Muscle of back (tissue), 11 donors: ENCODE measurements around the gene MILR1. TPM values are rescaled to one million over a fixed set of nuclear protein-coding genes. Genes with fewer than 3 reads are reported as not detected.
"Not testable (repeated sequence)": the region's sequence is repeated elsewhere in the genome, so short reads cannot be mapped to it uniquely, and the experiment has no call there.

Experiments
- DNase-seq, 3 donors: peaks; one replicate each; pipeline versions ENCODE4 v3.0.0 to v3.0.0-alpha.2; 2013
- polyA plus RNA-seq, 10 donors: library from polyadenylated mRNA; unstranded; fragments of 120-200 nt; gene quantifications; one replicate each; pipeline ENCODE4 v1.2.1, GENCODE V29; 2013; ENCODE audit not compliant: insufficient read length in 10 of 10

The MILR1 gene
- polyA plus RNA-seq, 10 donors, result 3.1 to 8.6 (median 3.7) TPM

GRCh38 chr17:64425191-64425590 is 23.7 kb upstream of the MILR1 start:
- no peak for DNase-seq

GRCh38 chr17:64426596-64426995 is 22.3 kb upstream of the MILR1 start:
- no peak for DNase-seq

- no peak for DNase-seq
Measured at GRCh38 chr17:64428406-64428805, 20.5 kb upstream of the MILR1 start.

- DNase-seq, result not testable (repeated sequence)
Measured at GRCh38 chr17:64430036-64430435, 18.9 kb upstream of the MILR1 start.

- no peak for DNase-seq
Measured at GRCh38 chr17:64431534-64431933, 17.4 kb upstream of the MILR1 start.

- no peak for DNase-seq
Measured at GRCh38 chr17:64437944-64438525, 10.9 kb upstream of the MILR1 start.

- not testable (repeated sequence) for DNase-seq
Measured at GRCh38 chr17:64439521-64439920, 9.4 kb upstream of the MILR1 start.

- DNase-seq, result no peak
Measured at GRCh38 chr17:64439956-64440355, 9.0 kb upstream of the MILR1 start.

- DNase-seq, result peak; percentile 30 to 70 (median 47)
Measured at GRCh38 chr17:64441772-64442540, 7.0 kb upstream of the MILR1 start.

GRCh38 chr17:64442541-64442971 is 6.4 kb upstream of the MILR1 start:
- no peak for DNase-seq

GRCh38 chr17:64443086-64443760 is 5.7 kb upstream of the MILR1 start:
- DNase-seq, result no peak

GRCh38 chr17:64447526-64447925 is 1.4 kb upstream of the MILR1 start:
- no peak for DNase-seq

- no peak for DNase-seq
Measured at GRCh38 chr17:64449545-64449944, 630 bp downstream of the MILR1 start.

- no peak for DNase-seq
Measured at GRCh38 chr17:64455993-64456885, 7.3 kb downstream of the MILR1 start.

- DNase-seq, result no peak
Measured at GRCh38 chr17:64457156-64457555, 8.2 kb downstream of the MILR1 start.

GRCh38 chr17:64458756-64459155 is 9.8 kb downstream of the MILR1 start:
- no peak for DNase-seq

- DNase-seq, result no peak
Measured at GRCh38 chr17:64459284-64459747, 10.4 kb downstream of the MILR1 start.

- DNase-seq, result not testable (repeated sequence)
Measured at GRCh38 chr17:64459818-64460217, 10.9 kb downstream of the MILR1 start.

GRCh38 chr17:64460955-64461354 is 12.0 kb downstream of the MILR1 start:
- peak; percentile 53 to 76 (median 67) for DNase-seq

- DNase-seq, result no peak
Measured at GRCh38 chr17:64461788-64462187, 12.9 kb downstream of the MILR1 start.

- DNase-seq, result no peak
Measured at GRCh38 chr17:64466019-64466735, 17.3 kb downstream of the MILR1 start.
